ENCODE measurements around the gene PLAC1.

The PLAC1 gene

DNA sequence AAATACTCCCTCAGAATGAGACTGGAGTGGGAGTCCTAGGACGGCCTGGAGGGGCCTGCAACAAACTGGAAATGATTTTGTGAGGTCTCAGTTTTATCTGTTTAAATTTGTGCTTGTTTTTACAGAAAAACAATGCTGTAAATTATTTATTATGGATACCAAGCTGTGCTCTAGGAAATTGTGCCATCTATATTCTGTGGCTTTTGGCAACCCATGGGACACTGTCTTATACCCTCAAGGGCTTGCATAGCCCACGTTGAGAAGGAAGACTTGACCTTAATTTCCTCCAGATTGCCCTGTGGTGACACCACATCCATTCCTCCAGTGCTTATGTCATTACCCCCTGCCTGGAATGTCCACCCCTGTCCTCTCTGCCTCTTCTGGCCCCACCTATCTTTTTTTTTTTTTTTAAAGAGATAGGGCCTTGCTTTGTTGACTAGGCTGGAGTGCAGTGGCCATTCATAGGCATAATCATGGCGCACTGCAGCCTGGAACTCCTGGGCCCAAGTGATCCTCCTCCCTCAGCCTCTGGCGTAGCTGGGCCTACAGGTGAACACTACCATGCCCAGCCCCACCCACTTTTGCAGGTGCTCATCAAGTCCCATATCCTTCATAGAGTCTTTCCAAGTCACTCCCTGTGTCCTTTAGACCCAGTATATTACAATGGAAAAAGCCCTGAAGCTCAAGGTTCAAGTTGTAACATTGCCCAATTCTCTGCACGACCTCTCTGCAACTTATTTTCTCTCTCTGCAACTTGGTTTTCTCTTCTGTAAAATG, 120.9 kb downstream of the PLAC1 start:
- no peak for DNase-seq

GRCh38 chrX:134533952-134534351, 124.3 kb downstream of the PLAC1 start:
- DNase-seq = no peak

DNA sequence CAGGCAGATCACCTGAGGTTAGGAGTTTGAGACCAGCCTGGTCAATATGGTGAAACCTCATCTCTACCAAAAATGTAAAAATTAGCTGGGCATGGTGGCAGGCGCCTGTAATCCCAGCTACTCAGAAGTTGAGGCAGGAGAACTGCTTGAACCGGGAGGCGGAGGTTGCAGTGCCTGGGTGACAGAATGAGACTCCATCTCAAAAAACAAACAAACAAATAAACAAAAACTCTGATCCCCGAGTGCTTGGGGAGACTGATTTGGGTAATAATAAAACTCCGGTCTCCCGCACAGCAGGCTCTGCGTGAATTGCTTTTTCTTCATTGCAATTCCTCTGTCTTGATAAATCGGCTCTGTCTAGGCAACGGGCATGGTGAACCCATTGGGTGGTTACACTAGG, 124.9 kb downstream of the PLAC1 start:
- DNase-seq = no peak

- no peak for DNase-seq
Observed at GRCh38 chrX:134530845-134531244, 127.4 kb downstream of the PLAC1 start.

GRCh38 chrX:134529481-134529880, 128.8 kb downstream of the PLAC1 start:
- no peak for DNase-seq

GRCh38 chrX:134528960-134529359, 129.3 kb downstream of the PLAC1 start:
- no peak for DNase-seq

GRCh38 chrX:134526399-134526798, 131.9 kb downstream of the PLAC1 start:
- no peak for DNase-seq

DNA sequence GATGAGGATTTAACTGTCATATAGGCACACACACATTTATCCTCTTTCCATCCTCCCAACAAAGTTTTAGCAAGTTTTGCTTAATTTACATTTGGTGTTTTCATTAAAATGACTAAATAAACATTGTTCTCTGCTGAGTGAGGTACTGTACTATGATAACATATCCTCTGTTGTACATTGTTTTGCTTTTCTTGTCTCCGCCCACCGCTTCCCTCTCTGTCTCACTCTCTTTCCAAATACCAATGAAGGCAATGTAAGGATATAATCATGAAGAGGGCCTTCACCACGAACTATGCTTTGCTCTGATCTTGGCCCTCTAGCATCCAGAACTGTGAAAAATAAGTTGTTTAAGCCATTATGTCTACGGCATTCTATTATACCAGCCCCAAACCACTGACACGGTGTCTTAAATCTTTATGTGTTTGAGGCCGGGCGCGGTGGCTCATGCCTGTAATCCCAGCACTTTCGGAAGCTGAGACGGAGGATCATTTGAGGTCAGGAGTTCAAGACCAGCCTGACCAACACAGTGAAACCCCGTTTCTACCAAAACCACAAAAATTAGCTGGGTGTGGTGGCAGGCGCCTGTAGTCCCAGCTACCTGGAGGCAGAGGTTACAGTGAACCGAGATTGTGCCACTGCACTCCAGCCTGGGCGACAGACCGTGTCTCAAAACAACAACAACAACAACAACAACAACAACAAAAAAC, 133.0 kb downstream of the PLAC1 start:
- DNase-seq = no peak

DNA sequence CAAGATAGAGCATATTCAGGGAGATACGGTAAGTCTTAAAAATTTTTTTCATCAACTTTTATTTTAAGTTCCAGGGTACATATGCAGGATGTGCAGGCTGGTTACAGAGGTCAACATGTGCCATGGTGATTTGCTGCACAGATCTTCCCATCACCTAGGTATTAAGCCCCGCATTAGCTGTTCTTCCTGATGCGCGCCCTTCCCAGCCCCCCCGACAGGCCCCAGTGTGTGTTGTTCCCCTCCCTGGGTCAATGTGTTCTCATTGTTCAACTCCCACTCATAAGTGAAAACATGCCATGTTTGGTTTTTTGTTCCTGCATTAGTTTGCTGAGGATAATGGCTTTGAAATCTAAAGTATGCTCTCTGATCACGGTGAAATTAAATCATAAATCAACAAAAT, 134.1 kb downstream of the PLAC1 start:
- no peak for DNase-seq

- DNase-seq = peak; percentile 26
Observed at GRCh38 chrX:134520860-134521390, 137.3 kb downstream of the PLAC1 start.
